Caco-2 (cell line): ENCODE data around the gene GPS1. TPM values are rescaled to one million over a fixed set of nuclear protein-coding genes. Genes with fewer than 3 reads are reported as not detected.

ENCODE experiments used
- BruUV-seq: library from RNA; stranded (reverse); fragments of 400-500 nt; replicated peaks from 2 replicates; lab custom pipeline; 2021; lab: Mats Ljungman, UMichigan
- CTCF ChIA-PET: fragments of 300-600 bp; sonication (Branson Sonifier 250); formaldehyde crosslinking; loops from one replicate; lab custom pipeline; 2022; ENCODE audit warnings: antibody characterized with exemption; lab: Charles Lee
- POLR2A ChIA-PET: fragments of 300-600 bp; sonication (Branson Sonifier 250); formaldehyde crosslinking; loops from one replicate; lab custom pipeline; 2022; ENCODE audit warnings: antibody characterized with exemption; lab: Charles Lee
- DNase-seq, 2 experiments: peaks; one replicate each; pipeline versions ENCODE4 v3.0.0 to v3.0.0-alpha.2; 2020 to 2022
- H3K27me3 ChIP-seq: replicated peaks from 2 replicates; pipeline ENCODE4 v1.6.0; 2011; ENCODE audit warnings: low read length; ENCODE audit not compliant: control insufficient read depth, insufficient read depth
- H3K36me3 ChIP-seq: 2 replicates; pipeline ENCODE4 v1.5.1; 2011; ENCODE audit warnings: low read length; ENCODE audit not compliant: control insufficient read depth, insufficient read depth
- H3K4me1 ChIP-seq: fragments of 250-450 bp; sonication (Bioruptor Pico); 2 replicates; pipeline ENCODE4 v1.5.1; 2020; ENCODE audit warnings: mild to moderate bottlenecking
- H3K4me3 ChIP-seq: 2 replicates; pipeline ENCODE4 v1.5.1; 2011; ENCODE audit warnings: low read depth, mild to moderate bottlenecking, control low read depth, low read length
- H3K9me3 ChIP-seq: fragments of 250-450 bp; sonication (Bioruptor Pico); 2 replicates; pipeline ENCODE4 v1.5.1; 2020; ENCODE audit warnings: mild to moderate bottlenecking, moderate library complexity
- H3K27ac Mint-ChIP-seq: one replicate; pipeline ENCODE4 v1.8.0; 2022; ENCODE audit warnings: mixed read lengths; ENCODE audit not compliant: unreplicated experiment
- H3K27me3 Mint-ChIP-seq: one replicate; pipeline ENCODE4 v1.8.0; 2022; ENCODE audit warnings: mixed read lengths; ENCODE audit not compliant: insufficient read depth, unreplicated experiment
- H3K36me3 Mint-ChIP-seq: one replicate; pipeline ENCODE4 v1.8.0; 2022; ENCODE audit warnings: mild to moderate bottlenecking, mixed read lengths; ENCODE audit not compliant: insufficient read depth, unreplicated experiment
- H3K4me1 Mint-ChIP-seq: one replicate; pipeline ENCODE4 v1.8.0; 2022; ENCODE audit warnings: low read depth, mixed read lengths; ENCODE audit not compliant: unreplicated experiment
- H3K4me3 Mint-ChIP-seq: one replicate; pipeline ENCODE4 v1.8.0; 2022; ENCODE audit warnings: mild to moderate bottlenecking, moderate library complexity, mixed read lengths; ENCODE audit not compliant: unreplicated experiment
- H3K9me3 Mint-ChIP-seq: one replicate; pipeline ENCODE4 v1.8.0; 2022; ENCODE audit warnings: mixed read lengths; ENCODE audit not compliant: unreplicated experiment
- CTCF ChIP-seq, 2 experiments: fragments of 200-600 bp in 1 of 2; IDR thresholded peaks; 1 replicate in 1 of 2; 2 replicates in 1 of 2; pipeline versions ENCODE4 v1.5.1 to v1.8.0; 2011 to 2022; ENCODE audit warnings: antibody characterized with exemption in 1 of 2, control low read depth in 1 of 2, inconsistent platforms in 1 of 2, low read depth in 1 of 2, low read length in 1 of 2, mild to moderate bottlenecking in 1 of 2, moderate library complexity in 1 of 2; ENCODE audit not compliant: insufficient read depth in 1 of 2, severe bottlenecking in 1 of 2, unreplicated experiment in 1 of 2
- intact Hi-C: fragments of 100-400 bp; cut with micrococcal nuclease; formaldehyde crosslinking; loops from one replicate; pipeline ENCODE4 v1.10.0; 2022; ENCODE audit not compliant: unreplicated experiment
- total RNA-seq: library from RNA; stranded (reverse); gene quantifications from 2 replicates; pipeline ENCODE4 v1.2.3, GENCODE V29; 2022

The GPS1 gene
- total RNA-seq, 1 experiment from 2014 or later, result 195 TPM

DNA sequence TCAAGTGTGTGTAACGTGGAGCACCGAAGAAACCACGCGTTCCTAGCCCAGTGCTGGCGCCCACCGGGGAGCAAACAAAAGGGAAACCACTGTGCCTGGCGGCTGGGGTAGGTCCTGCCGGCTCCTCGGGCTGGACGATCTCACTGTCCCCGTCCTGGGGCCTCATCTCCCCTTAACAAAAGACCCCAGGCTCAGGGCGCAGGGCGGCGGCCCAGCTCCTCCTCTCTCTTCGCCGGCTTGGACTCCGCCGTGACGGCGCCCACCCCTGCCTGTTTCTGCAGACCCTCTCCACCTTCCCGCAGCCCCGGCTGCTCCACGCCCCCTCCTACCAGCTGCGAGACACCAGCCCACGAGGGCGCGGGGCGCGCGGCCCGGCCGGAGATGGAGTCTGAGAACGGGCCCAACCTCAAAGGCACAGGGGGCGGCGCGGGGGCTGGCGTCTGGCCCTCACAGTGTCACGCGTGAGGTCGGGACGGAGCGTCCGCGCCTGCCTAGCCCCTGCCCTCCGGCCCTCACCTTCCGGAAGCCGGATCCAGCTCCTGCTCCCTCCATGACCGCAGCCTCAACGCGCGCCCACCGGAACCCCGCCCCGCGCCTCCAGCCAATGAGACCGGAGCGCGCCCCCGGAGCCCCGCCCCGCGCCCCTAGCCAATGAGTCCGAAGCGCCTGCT is 29.3 kb upstream of the GPS1 start, which contains the start of gene CENPX:
Gene CENPX (minus strand): TSS at position 569 of the 671 bp plus-strand sequence. CDS start 17 bp downstream, at position 552.
- H3K27ac Mint-ChIP-seq, result peak within 1 kb of the TSS; percentile 59
- Histone ChIP-seq H3K9me3 (no peaks in the 10 kb centered on the region), H3K27me3 (no peaks in the 10 kb centered on the region), H3K4me1 (peaks cover 15% of the 10 kb centered on the region), H3K36me3 (no peaks in the 10 kb centered on the region; the same call in none of the 2 replicates), H3K4me3 (peak within 1 kb of the TSS; percentile 85)
- TF ChIP-seq CTCF (IDR thresholded peaks at IDR 0.05; ENCODE audit: insufficient read depth in 1 of 2, low read depth in 1 of 2, low read length in 1 of 2, severe bottlenecking in 1 of 2, unreplicated experiment in 1 of 2), result no peak
- no peaks in the 10 kb centered on the region for H3K27me3 Mint-ChIP-seq
- no peaks in the 10 kb centered on the region for H3K9me3 Mint-ChIP-seq
- peaks cover 6% of the 10 kb centered on the region for H3K4me1 Mint-ChIP-seq
- TSS peak; percentile 51 for BruUV-seq
- ChIA-PET CTCF (interaction anchor here (0.7 to 5.0 kb wide), 13 partner anchors 8 to 183 kb away, joined by 3 to 92 read pairs (median 6); partner anchors contain the start of genes DCXR, NOTUM and RAC3), POLR2A (interaction anchor here (0.6 to 2.9 kb wide), 12 partner anchors 9 to 96 kb away, joined by 3 to 51 read pairs (median 8); partner anchors contain the start of genes DCXR, FASN, GPS1 and MAFG)
- no peak for DNase-seq
- H3K4me3 Mint-ChIP-seq, result peak within 1 kb of the TSS; percentile 83
- peaks cover 64% of the 10 kb centered on the region for H3K36me3 Mint-ChIP-seq
- intact Hi-C loops, result loop anchor here (5.0 kb wide), 2 partner anchors 95 to 150 kb away; partner anchors contain the start of genes ARHGDIA and MAFG

GRCh38 chr17:82022981-82023446 is 28.7 kb upstream of the GPS1 start, which contains the start of gene LRRC45:
Gene LRRC45, plus strand, starts transcription at chr17:82023305. Its CDS starts 339 bp downstream, at chr17:82023644.
- Mint-ChIP-seq H3K4me1 (peaks cover 6% of the 10 kb centered on the region), H3K27me3 (no peaks in the 10 kb centered on the region), H3K27ac (peak within 1 kb of the TSS; percentile 59), H3K4me3 (peak within 1 kb of the TSS; percentile 83), H3K9me3 (no peaks in the 10 kb centered on the region), H3K36me3 (peaks cover 58% of the 10 kb centered on the region)
- ChIA-PET POLR2A (interaction anchor here (0.6 to 2.9 kb wide), 13 partner anchors 9 to 1877 kb away, joined by 3 to 51 read pairs (median 8); partner anchors contain the start of genes DCXR, FASN, GPS1 and MAFG), CTCF (interaction anchor here (0.6 to 5.0 kb wide), 14 partner anchors 8 to 186 kb away, joined by 3 to 92 read pairs (median 6); partner anchors contain the start of genes DCXR, NOTUM and RAC3)
- Histone ChIP-seq H3K9me3 (no peaks in the 10 kb centered on the region), H3K36me3 (peaks cover 2% of the 10 kb centered on the region), H3K4me1 (peaks cover 15% of the 10 kb centered on the region), H3K4me3 (peak within 1 kb of the TSS; percentile 85), H3K27me3 (no peaks in the 10 kb centered on the region)
- intact Hi-C loops, result loop anchor here (1.0 to 5.0 kb wide), 3 partner anchors 46 to 151 kb away; partner anchors contain the start of genes ARHGDIA, ASPSCR1 and MAFG
- no TSS peak for BruUV-seq
- TF ChIP-seq CTCF (IDR thresholded peaks at IDR 0.05; ENCODE audit: insufficient read depth in 1 of 2, low read depth in 1 of 2, low read length in 1 of 2, severe bottlenecking in 1 of 2, unreplicated experiment in 1 of 2), result no peak
- peak; percentile 100 for DNase-seq
